Measurements from ENCODE around the gene FOXD1. TPM values are rescaled to one million over a fixed set of nuclear protein-coding genes. Genes with fewer than 3 reads are reported as not detected.
"Not testable (repeated sequence)": the region's sequence is repeated elsewhere in the genome, so short reads cannot be mapped to it uniquely, and the experiment has no call there.

The FOXD1 gene
- total RNA-seq, 1 donor from 2014 or later, result 0.74 TPM

GRCh38 chr5:73411936-73412596 is 36.5 kb downstream of the FOXD1 start:
- no peak for TF ChIP-seq CTCF (IDR thresholded peaks at IDR 0.05)
- peaks cover 66% of the 10 kb centered on the region for H3K27me3 ChIP-seq (ENCODE audit: low read depth)
- DNase-seq (no peak), ATAC-seq (no peak)
- intact Hi-C loops (cut with DNase I), result no loop called here
- no peaks in the 10 kb centered on the region for H3K4me1 ChIP-seq
- no peak overlapping the region for H3K27ac ChIP-seq
- H3K36me3 ChIP-seq, result no peaks in the 10 kb centered on the region
- H3K9me3 ChIP-seq, result no peaks in the 10 kb centered on the region
- H3K4me3 ChIP-seq, result no peak overlapping the region

GRCh38 chr5:73409927-73410326 is 38.6 kb downstream of the FOXD1 start:
- ATAC-seq; H3K36me3 ChIP-seq; DNase-seq; H3K27ac ChIP-seq; H3K4me1 ChIP-seq; H3K4me3 ChIP-seq; H3K9me3 ChIP-seq; intact Hi-C loops (cut with DNase I): not testable (repeated sequence)
- H3K27me3 ChIP-seq (ENCODE audit: low read depth), result peaks cover 47% of the 10 kb centered on the region

- no peak overlapping the region for H3K27ac ChIP-seq
- ATAC-seq (peak; percentile 59 to 62), DNase-seq (no peak)
- no peak for TF ChIP-seq CTCF (IDR thresholded peaks at IDR 0.05)
- no peak overlapping the region for H3K4me3 ChIP-seq
- intact Hi-C loops (cut with DNase I), result no loop called here
- no peaks in the 10 kb centered on the region for H3K36me3 ChIP-seq
- H3K27me3 ChIP-seq (ENCODE audit: low read depth), result peaks cover 25% of the 10 kb centered on the region
- no peaks in the 10 kb centered on the region for H3K9me3 ChIP-seq
- H3K4me1 ChIP-seq, result no peaks in the 10 kb centered on the region
Measured at GRCh38 chr5:73405691-73406090, 42.9 kb downstream of the FOXD1 start.

- no peak for ATAC-seq
- Histone ChIP-seq H3K4me1 (no peaks in the 10 kb centered on the region), H3K36me3 (no peaks in the 10 kb centered on the region), H3K9me3 (no peaks in the 10 kb centered on the region), H3K27ac (no peak overlapping the region), H3K27me3 (ENCODE audit: low read depth) (peaks cover 15% of the 10 kb centered on the region), H3K4me3 (no peak overlapping the region)
- intact Hi-C loops (cut with DNase I), result no loop called here
- no peak for DNase-seq
- TF ChIP-seq CTCF (IDR thresholded peaks at IDR 0.05), result no peak
Measured at GRCh38 chr5:73399775-73400174, 48.8 kb downstream of the FOXD1 start.

Other genes with a start within 250 kb of the FOXD1 start
- 388 TPM for gene BTF3, start 49.7 kb upstream of the FOXD1 start, total RNA-seq
- gene ANKRA2, start 116.9 kb upstream of the FOXD1 start, total RNA-seq, result 26.7 TPM
- gene UTP15, start 117.0 kb upstream of the FOXD1 start, total RNA-seq, result 12.8 TPM
- 30.4 TPM for gene ARHGEF28, start 177.4 kb upstream of the FOXD1 start, total RNA-seq

Measured in lower lobe of right lung (tissue), 2 donors.